Measurements from ENCODE around the gene ULBP3. TPM values are rescaled to one million over a fixed set of nuclear protein-coding genes. Genes with fewer than 3 reads are reported as not detected.
"Not testable (repeated sequence)": the region's sequence is repeated elsewhere in the genome, so short reads cannot be mapped to it uniquely, and the experiment has no call there.

Gene ULBP3
- total RNA-seq, 1 experiment from 2014 or later, result 2.1 TPM

DNA sequence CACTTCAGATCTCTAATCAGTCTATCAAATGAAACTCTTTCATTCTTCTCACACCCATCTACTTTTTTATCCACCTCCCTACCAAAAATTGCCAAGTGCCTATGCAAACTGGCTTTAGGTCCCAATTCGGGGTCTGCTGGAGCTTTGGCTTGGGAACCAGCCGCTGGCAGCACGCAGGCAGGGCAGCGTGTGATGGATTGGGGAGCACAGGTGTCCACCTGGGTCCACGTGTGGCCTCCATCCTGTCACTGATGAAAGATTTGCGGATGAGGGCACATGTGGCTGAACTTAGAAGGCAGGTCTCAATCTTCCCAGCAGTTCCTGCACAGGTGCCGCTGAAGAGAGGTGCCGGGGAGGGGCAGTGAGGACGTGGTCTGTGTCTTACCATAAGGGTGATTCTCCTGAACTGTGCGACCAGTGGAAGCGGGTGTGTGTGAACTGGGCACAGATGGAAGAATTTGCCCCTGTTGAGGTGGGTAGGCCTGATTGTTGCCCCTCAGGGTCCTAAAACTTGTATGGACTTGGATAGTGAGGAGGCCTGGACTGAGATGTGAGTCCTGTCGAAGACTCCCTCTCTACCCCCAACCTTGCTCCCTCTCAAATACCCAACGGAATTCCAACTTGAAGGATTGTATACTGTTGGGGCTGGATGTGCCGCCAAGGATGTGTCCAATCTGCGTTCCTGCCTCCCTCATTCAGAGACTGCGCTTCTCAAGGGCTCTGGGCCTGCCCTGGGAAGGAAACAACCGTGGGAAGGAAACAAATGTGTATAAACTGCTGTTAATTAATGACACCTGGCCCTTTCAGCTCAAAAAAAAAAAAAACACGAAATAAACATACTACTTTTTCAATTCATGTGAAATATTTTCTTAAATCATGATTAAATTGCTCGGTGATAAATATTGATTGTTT, 25.2 kb downstream of the ULBP3 start:
- DNase-seq (ENCODE audit: low spot score), result no peak

GRCh38 chr6:150043096-150043495, 25.8 kb downstream of the ULBP3 start:
- DNase-seq (ENCODE audit: low spot score), result no peak

DNA sequence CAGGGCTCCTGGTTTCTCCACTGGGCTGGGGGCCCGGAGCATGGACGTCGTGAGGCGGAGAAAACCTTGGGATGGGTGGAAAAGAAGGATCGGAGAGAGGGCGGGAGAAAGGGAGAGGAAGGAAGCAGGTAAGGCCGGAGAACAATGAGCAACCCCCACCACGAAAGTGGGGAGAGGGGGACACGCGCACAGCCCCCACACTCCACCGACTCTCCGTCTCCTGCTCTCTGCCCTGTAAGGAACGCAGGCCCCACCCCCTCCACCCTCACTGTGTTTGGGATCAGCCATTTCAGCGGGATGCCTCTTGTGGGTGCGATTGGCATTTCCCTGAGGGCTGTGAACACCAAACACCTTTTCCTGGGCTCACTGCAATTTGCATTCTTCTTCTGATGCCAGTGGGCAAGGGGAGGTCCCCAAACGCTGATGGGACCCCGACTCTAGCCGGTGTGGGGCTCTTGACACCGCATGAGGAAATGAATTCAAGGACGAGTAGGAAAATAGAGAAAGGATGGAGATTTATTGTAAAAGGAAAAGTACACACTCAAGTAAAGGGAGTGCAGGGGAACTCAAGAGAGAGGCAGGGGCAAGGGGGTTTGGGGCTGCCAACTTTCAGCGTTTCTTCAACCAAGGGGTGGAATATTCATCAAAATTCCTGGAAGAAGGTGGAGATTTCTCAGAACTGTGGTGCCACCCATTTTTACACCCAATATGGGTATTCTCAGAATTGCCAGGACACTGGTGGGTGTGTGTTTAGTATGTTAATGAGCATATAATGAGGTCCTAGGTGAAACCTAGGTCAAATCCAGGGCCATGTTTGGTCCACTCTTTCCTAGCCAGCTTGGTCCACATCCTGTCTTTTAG, 30.5 kb downstream of the ULBP3 start:
- no peak for DNase-seq (ENCODE audit: low spot score)

- DNase-seq (ENCODE audit: low spot score), result no peak
Observed at GRCh38 chr6:150037526-150038201, 31.3 kb downstream of the ULBP3 start.

GRCh38 chr6:150036081-150036480, 32.8 kb downstream of the ULBP3 start:
- DNase-seq (ENCODE audit: low spot score), result no peak

GRCh38 chr6:150033207-150033771, 35.6 kb downstream of the ULBP3 start:
- no peak for DNase-seq (ENCODE audit: low spot score)

DNA sequence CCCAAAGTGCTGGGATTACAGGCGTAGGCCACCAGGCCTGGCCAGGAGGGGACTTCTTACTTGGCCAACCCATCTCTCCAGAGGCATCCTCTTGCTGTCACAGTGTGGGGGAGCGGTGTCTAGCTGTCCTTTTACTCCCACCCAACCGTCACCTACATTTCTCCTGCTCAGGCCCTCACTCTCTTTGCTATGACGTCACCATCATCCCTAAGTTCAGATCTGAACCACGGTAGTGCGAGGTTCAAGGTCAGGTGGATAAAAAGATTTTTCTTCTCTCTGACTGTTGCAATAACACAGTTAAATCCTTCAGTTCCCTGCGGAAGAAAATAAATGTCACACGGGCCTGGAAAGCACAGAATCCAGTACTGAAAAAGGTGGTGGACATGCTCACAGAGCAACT, 36.3 kb downstream of the ULBP3 start:
- no peak for DNase-seq (ENCODE audit: low spot score)

DNA sequence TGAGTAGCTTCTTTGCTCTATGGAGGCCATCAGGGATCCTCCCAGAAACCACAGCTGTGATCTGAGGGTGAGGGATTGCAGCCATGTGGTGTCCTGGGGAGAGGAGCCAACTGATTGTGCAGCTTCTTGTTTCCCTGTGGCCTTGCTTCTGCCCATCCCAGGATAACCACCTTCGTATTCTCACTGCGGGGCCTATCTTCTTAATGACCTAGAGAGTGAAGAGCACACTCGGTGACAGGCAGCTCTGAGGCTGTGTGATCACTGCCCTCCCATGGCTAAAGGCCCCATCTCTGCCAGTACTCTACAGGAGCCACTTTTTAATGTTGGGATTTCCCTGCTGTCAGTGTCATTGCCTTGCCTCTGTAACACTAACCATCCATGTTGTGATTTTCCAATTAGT, 38.3 kb downstream of the ULBP3 start:
- no peak for DNase-seq (ENCODE audit: low spot score)

- no peak for DNase-seq (ENCODE audit: low spot score)
Observed at GRCh38 chr6:150029749-150030148, 39.2 kb downstream of the ULBP3 start.

DNA sequence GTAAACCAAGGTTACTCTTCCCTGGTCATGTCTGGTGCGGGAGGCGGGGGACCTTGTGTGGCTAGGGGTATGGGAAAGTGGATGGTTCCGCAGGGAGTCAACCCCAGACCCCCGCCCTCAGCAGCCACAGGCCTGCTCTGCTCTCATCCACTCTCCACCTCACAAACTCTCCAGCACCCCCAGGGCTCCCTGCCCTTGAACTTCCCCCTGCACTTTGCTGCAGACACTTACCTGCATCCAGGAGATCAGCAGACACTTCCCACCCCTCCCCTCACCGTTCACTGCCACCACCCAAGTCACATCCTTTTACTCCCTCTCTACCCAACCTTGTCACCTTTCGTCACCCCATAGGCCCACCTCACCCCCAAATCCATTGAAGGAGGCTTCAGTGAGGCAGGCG, 39.6 kb downstream of the ULBP3 start:
- DNase-seq (ENCODE audit: low spot score), result no peak

- DNase-seq (ENCODE audit: low spot score), result no peak
Observed at GRCh38 chr6:150028799-150029198, 40.1 kb downstream of the ULBP3 start.

GRCh38 chr6:150027806-150028565, 40.9 kb downstream of the ULBP3 start:
- DNase-seq (ENCODE audit: low spot score), result no peak

GRCh38 chr6:150026976-150027805, 41.7 kb downstream of the ULBP3 start:
- DNase-seq (ENCODE audit: low spot score), result no peak

GRCh38 chr6:150025201-150025917, 43.6 kb downstream of the ULBP3 start, which contains the start of gene RAET1L:
TSS of gene RAET1L (minus strand) at chr6:150025532. CDS start at chr6:150025471, 61 bp downstream.
- DNase-seq (ENCODE audit: low spot score), result peak; percentile 87

- no peak for DNase-seq (ENCODE audit: low spot score)
Observed at GRCh38 chr6:150024646-150025155, 44.2 kb downstream of the ULBP3 start.

DNA sequence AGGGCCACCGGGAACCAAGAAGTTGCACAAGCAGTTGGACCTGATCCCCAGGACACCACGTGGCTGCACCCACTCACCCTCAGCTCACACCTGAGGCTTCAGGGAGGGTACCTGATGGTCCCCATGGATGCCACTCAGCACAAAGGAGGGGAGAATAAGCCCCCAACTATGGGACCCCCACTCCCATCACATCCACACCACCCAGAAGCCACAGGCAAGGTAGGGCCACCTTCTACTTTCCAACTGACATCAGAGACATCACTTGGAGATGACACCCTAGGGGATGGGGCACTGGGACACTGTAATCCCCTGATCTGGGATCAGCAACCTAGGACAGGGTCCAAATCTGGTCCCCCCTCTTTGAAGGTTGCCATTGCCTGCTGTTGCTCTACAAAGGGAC, 44.9 kb downstream of the ULBP3 start:
- not testable (repeated sequence) for DNase-seq (ENCODE audit: low spot score)

DNA sequence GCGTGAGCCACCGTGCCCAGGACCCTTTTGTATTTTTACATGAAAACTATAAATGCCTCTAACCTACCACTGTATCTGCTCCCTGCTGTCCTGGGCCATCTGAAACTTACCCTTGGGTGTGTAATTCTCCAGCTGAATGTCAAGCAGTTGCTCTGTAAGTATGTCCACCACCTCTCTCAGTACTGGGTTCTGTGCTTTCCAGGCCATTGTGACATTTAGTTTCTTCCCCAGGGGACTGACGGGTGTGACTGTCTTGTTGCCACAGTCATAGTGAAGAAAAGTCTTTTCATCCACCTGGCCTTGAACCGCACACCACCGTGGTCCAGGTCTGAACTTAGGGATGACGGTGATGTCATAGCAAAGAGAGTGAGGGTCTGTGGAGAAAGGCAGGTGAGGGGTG, 47.1 kb downstream of the ULBP3 start:
- not testable (repeated sequence) for DNase-seq (ENCODE audit: low spot score)

- DNase-seq (ENCODE audit: low spot score), result no peak
Observed at GRCh38 chr6:150018846-150019580, 49.9 kb downstream of the ULBP3 start.

All from A172 (cell line).